IPS-20b (cell line): ENCODE measurements around the gene KAT6B.
A peak's percentile ranks its signal among the peaks of the same experiment; 100 is the strongest.

ENCODE experiments used
- H3K27ac ChIP-seq: one replicate; pipeline ENCODE4 v1.5.1; 2013; ENCODE audit warnings: low read length
- H3K27me3 ChIP-seq: 2 replicates; pipeline ENCODE4 v1.6.1; 2013; ENCODE audit warnings: mild to moderate bottlenecking, low read length, inconsistent platforms; ENCODE audit not compliant: insufficient read depth
- H3K36me3 ChIP-seq: 2 replicates; pipeline ENCODE4 v1.6.1; 2013; ENCODE audit warnings: low read depth, mild to moderate bottlenecking, inconsistent platforms, low read length, moderate library complexity; ENCODE audit not compliant: insufficient read depth
- H3K4me1 ChIP-seq: 2 replicates; pipeline ENCODE4 v1.6.1; 2013; ENCODE audit warnings: mild to moderate bottlenecking, control low read depth, inconsistent platforms, low read length, moderate library complexity; ENCODE audit not compliant: insufficient read depth
- H3K4me3 ChIP-seq: 2 replicates; pipeline ENCODE4 v1.5.1; 2013; ENCODE audit warnings: mild to moderate bottlenecking, low read length, inconsistent platforms
- H3K9ac ChIP-seq: 2 replicates; pipeline ENCODE4 v1.6.1; 2013; ENCODE audit warnings: low read depth, mild to moderate bottlenecking, inconsistent platforms, low read length, moderate library complexity
- H3K9me3 ChIP-seq: 2 replicates; pipeline ENCODE4 v1.6.1; 2013; ENCODE audit warnings: mild to moderate bottlenecking, low read depth, low read length, inconsistent platforms; ENCODE audit not compliant: insufficient read depth

The KAT6B gene

GRCh38 chr10:74799721-74800221 is 26.6 kb upstream of the KAT6B start:
- Histone ChIP-seq H3K9me3 (no peaks in the 10 kb centered on the region), H3K4me1 (peaks cover 5% of the 10 kb centered on the region; the same call in 1 of the 2 replicates), H3K9ac (no peak overlapping the region), H3K27ac (no peak overlapping the region), H3K36me3 (no peaks in the 10 kb centered on the region), H3K4me3 (no peak overlapping the region), H3K27me3 (no peaks in the 10 kb centered on the region)

- H3K4me1 ChIP-seq = no peaks in the 10 kb centered on the region; the same call in 1 of the 2 replicates
- H3K36me3 ChIP-seq = no peaks in the 10 kb centered on the region
- no peaks in the 10 kb centered on the region for H3K27me3 ChIP-seq
- H3K27ac ChIP-seq = no peak overlapping the region
- no peak overlapping the region for H3K9ac ChIP-seq
- H3K9me3 ChIP-seq = no peaks in the 10 kb centered on the region
- no peak overlapping the region for H3K4me3 ChIP-seq
These were observed 25.0 kb upstream of the KAT6B start for GRCh38 chr10:74801447-74801846.

GRCh38 chr10:74808501-74808900 is 17.9 kb upstream of the KAT6B start:
- Histone ChIP-seq H3K9ac (no peak overlapping the region), H3K27me3 (no peaks in the 10 kb centered on the region), H3K27ac (no peak overlapping the region), H3K4me3 (no peak overlapping the region), H3K36me3 (no peaks in the 10 kb centered on the region), H3K9me3 (no peaks in the 10 kb centered on the region), H3K4me1 (no peaks in the 10 kb centered on the region; the same call in none of the 2 replicates)

GRCh38 chr10:74810087-74810486 is 16.3 kb upstream of the KAT6B start:
- H3K9me3 ChIP-seq = no peaks in the 10 kb centered on the region
- H3K27ac ChIP-seq = no peak overlapping the region
- H3K36me3 ChIP-seq = no peaks in the 10 kb centered on the region

GRCh38 chr10:74813381-74814259 is 12.8 kb upstream of the KAT6B start:
- no peak overlapping the region for H3K9ac ChIP-seq
- peak overlapping the region; percentile 38; the same call in 1 of the 2 replicates for H3K4me3 ChIP-seq
- H3K9me3 ChIP-seq = peaks cover 10% of the 10 kb centered on the region; the same call in 1 of the 2 replicates
- no peaks in the 10 kb centered on the region for H3K27me3 ChIP-seq
- no peaks in the 10 kb centered on the region; the same call in none of the 2 replicates for H3K4me1 ChIP-seq
- H3K36me3 ChIP-seq = no peaks in the 10 kb centered on the region
- H3K27ac ChIP-seq = no peak overlapping the region

More at GRCh38 chr10:74810087-74810486, 16.3 kb upstream of the KAT6B start:
- no peak overlapping the region for H3K9ac ChIP-seq
- no peaks in the 10 kb centered on the region; the same call in none of the 2 replicates for H3K4me1 ChIP-seq
- no peaks in the 10 kb centered on the region for H3K27me3 ChIP-seq
- H3K4me3 ChIP-seq = no peak overlapping the region

GRCh38 chr10:74814797-74815196 is 11.6 kb upstream of the KAT6B start:
- Histone ChIP-seq H3K4me3 (no peak overlapping the region), H3K36me3 (no peaks in the 10 kb centered on the region), H3K9me3 (peaks cover 10% of the 10 kb centered on the region; the same call in 1 of the 2 replicates), H3K27ac (no peak overlapping the region), H3K4me1 (no peaks in the 10 kb centered on the region; the same call in 1 of the 2 replicates), H3K9ac (no peak overlapping the region), H3K27me3 (no peaks in the 10 kb centered on the region)

- no peaks in the 10 kb centered on the region for H3K27me3 ChIP-seq
- no peak overlapping the region for H3K9ac ChIP-seq
- H3K4me3 ChIP-seq = no peak overlapping the region
- no peak overlapping the region for H3K27ac ChIP-seq
- H3K36me3 ChIP-seq = no peaks in the 10 kb centered on the region
- no peaks in the 10 kb centered on the region; the same call in 1 of the 2 replicates for H3K4me1 ChIP-seq
- peaks cover 10% of the 10 kb centered on the region; the same call in 1 of the 2 replicates for H3K9me3 ChIP-seq
These were observed 9.4 kb upstream of the KAT6B start for GRCh38 chr10:74816824-74817498.

- H3K27ac ChIP-seq = no peak overlapping the region
- H3K4me1 ChIP-seq = peaks cover 6% of the 10 kb centered on the region
- no peak overlapping the region for H3K9ac ChIP-seq
- peaks cover 10% of the 10 kb centered on the region; the same call in 1 of the 2 replicates for H3K9me3 ChIP-seq
- no peak overlapping the region for H3K4me3 ChIP-seq
- H3K36me3 ChIP-seq = no peaks in the 10 kb centered on the region
- H3K27me3 ChIP-seq = no peaks in the 10 kb centered on the region
These were observed 4.9 kb upstream of the KAT6B start for GRCh38 chr10:74821501-74821900.

GRCh38 chr10:74822101-74822500 is 4.3 kb upstream of the KAT6B start:
- Histone ChIP-seq H3K4me1 (peaks cover 6% of the 10 kb centered on the region), H3K4me3 (no peak overlapping the region), H3K27me3 (no peaks in the 10 kb centered on the region), H3K27ac (no peak overlapping the region), H3K9me3 (peaks cover 4% of the 10 kb centered on the region; the same call in 1 of the 2 replicates), H3K9ac (no peak overlapping the region), H3K36me3 (no peaks in the 10 kb centered on the region)

- H3K36me3 ChIP-seq = no peaks in the 10 kb centered on the region
- H3K27me3 ChIP-seq = no peaks in the 10 kb centered on the region
- no peak overlapping the region for H3K4me3 ChIP-seq
- no peaks in the 10 kb centered on the region for H3K9me3 ChIP-seq
- H3K9ac ChIP-seq = no peak overlapping the region
- no peak overlapping the region for H3K27ac ChIP-seq
- H3K4me1 ChIP-seq = peaks cover 6% of the 10 kb centered on the region
These were observed 3.8 kb upstream of the KAT6B start for GRCh38 chr10:74822521-74823089.

GRCh38 chr10:74823791-74824183 is 2.6 kb upstream of the KAT6B start:
- H3K27me3 ChIP-seq = no peaks in the 10 kb centered on the region
- no peak overlapping the region for H3K27ac ChIP-seq
- no peaks in the 10 kb centered on the region for H3K36me3 ChIP-seq
- no peaks in the 10 kb centered on the region for H3K9me3 ChIP-seq
- H3K4me1 ChIP-seq = peaks cover 6% of the 10 kb centered on the region
- peak overlapping the region; percentile 83; the same call in 1 of the 2 replicates for H3K9ac ChIP-seq
- peak overlapping the region; percentile 87 for H3K4me3 ChIP-seq
